Measurements from ENCODE around the gene MOK. TPM values are rescaled to one million over a fixed set of nuclear protein-coding genes. Genes with fewer than 3 reads are reported as not detected.
A peak's percentile ranks its signal among the peaks of the same experiment; 100 is the strongest.

Gene MOK
- total and polyA plus RNA-seq, 2 of the 4 experiments (the other 2 are of a cell fraction): 16.8 to 48.5 TPM

DNA sequence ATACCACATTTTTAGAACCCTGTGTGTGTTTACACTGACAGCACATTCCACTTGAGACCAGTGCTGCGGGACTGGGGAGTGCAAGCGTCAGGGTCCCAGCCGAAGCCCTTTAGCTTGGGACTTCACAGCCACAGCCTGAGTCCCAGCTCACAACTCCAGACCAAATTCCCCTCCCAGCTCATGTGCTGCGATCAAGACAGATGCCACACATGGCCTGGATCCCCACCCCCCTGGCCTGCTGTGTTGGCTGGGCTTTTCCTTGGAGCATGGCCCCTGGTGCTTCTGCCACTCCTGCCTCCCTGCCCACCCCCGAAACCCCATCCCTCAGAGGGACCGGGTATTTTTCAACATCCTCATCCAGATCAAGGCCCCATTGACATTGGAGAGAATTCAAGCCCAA, 101.6 kb downstream of the MOK start:
- 84% methylated on average over 3 of the region's 6 CpGs; no CpG with 5 or more reads in 1 of the 2 experiments for WGBS, 2 experiments (ENCODE audit: extremely low coverage in 2 of 2, insufficient read length in 1 of 2)
- TF ChIP-seq BHLHE40 (IDR thresholded peaks at IDR 0.05; ENCODE audit: low read depth, low read length) (no peak), RAD21 (IDR thresholded peaks at IDR 0.05; ENCODE audit: low read length) (no peak), NFE2L2 (IDR thresholded peaks at IDR 0.05; ENCODE audit: low read depth, low read length) (no peak), MAFK (IDR thresholded peaks at IDR 0.05; ENCODE audit: low read depth, low read length) (no peak)
- Histone ChIP-seq H3K4me2 (ENCODE audit: low read depth, low read length) (no peak overlapping the region), H3K79me1 (ENCODE audit: low read depth in 1 of 2, low read length in 2 of 2) (peaks cover 45 to 81% of the 10 kb centered on the region in 2 experiments), H4K91ac (ENCODE audit: insufficient read depth, low read depth, low read length) (no peak overlapping the region), H4K5ac (ENCODE audit: low read depth, low read length) (no peak overlapping the region), H2BK20ac (ENCODE audit: low read depth, low read length) (no peak overlapping the region), H3K4me1 (ENCODE audit: control insufficient read depth, insufficient read depth, low read length) (peaks cover 3% of the 10 kb centered on the region; the same call in 1 of the 2 replicates), H3K27me3 (ENCODE audit: control insufficient read depth, insufficient read depth, low read length) (no peaks in the 10 kb centered on the region), H2BK120ac (ENCODE audit: low read depth, low read length) (no peak overlapping the region), H2AFZ (replicated peaks; ENCODE audit: low read length, poor library complexity) (no peak overlapping the region), H3K4me3 (ENCODE audit: insufficient read depth, low read depth, low read length) (no peak overlapping the region), H3K18ac (ENCODE audit: low read depth, low read length) (no peak overlapping the region), H3K36me3 (ENCODE audit: control insufficient read depth, insufficient read depth, low read length) (peaks cover 23% of the 10 kb centered on the region), H3K9me3 (ENCODE audit: control insufficient read depth, insufficient read depth, low read length) (no peaks in the 10 kb centered on the region), H3K14ac (replicated peaks; ENCODE audit: low read depth, low read length) (no peak overlapping the region), H3K23ac (ENCODE audit: low read depth, low read length) (no peak overlapping the region), H3K4ac (ENCODE audit: low read depth, low read length) (no peak overlapping the region), H4K20me1 (ENCODE audit: insufficient read depth, low read length) (peaks cover 32% of the 10 kb centered on the region), H2BK5ac (ENCODE audit: low read depth, low read length, poor library complexity, severe bottlenecking) (no peak overlapping the region), H3K27ac (ENCODE audit: insufficient read depth, low read length) (no peak overlapping the region), H2AK5ac (ENCODE audit: low read depth, low read length) (no peak overlapping the region), H4K8ac (ENCODE audit: low read depth in 2 of 2, low read length in 2 of 2) (no peak overlapping the region), H3K56ac (ENCODE audit: extremely low read depth, insufficient read depth, low read length) (no peak overlapping the region), H2AK9ac (replicated peaks; ENCODE audit: low read depth, low read length, poor library complexity) (no peak overlapping the region), H2BK15ac (ENCODE audit: low read depth, low read length) (no peak overlapping the region), H3K9me1 (ENCODE audit: insufficient read depth, low read length) (peaks cover 22% of the 10 kb centered on the region), H3K9ac (ENCODE audit: low read depth, low read length) (no peak overlapping the region)
- no TSS peak for BruUV-seq (replicated peaks)
- POLR2A ChIA-PET (ENCODE audit: unreplicated experiment): no interaction called here
- intact Hi-C loops (cut with micrococcal nuclease): no loop called here
- 0 out of 2 replicates have a peak, but pooled peaks have one; percentile 37 for ATAC-seq (ENCODE audit: low read depth)
- dilution Hi-C loops (cut with HindIII; ENCODE audit: low sequenced_read_pairs, unreplicated experiment): no loop called here
- no peak for DNase-seq
- in situ Hi-C loops (cut with MboI; ENCODE audit: low sequenced_read_pairs): no loop called here
- CTCF ChIA-PET: no interaction called here
